ENCODE measurements around the gene SETD5. TPM values are rescaled to one million over a fixed set of nuclear protein-coding genes. Genes with fewer than 3 reads are reported as not detected.

SETD5 gene
- total RNA-seq, 1 donor from 2014 or later: 164 TPM

GRCh38 chr3:9380014-9380413, 17.4 kb upstream of the SETD5 start:
- no peak for DNase-seq
- no peaks in the 10 kb centered on the region for H3K9me3 Mint-ChIP-seq
- H3K36me3 Mint-ChIP-seq (ENCODE audit: low read depth): peaks cover 59% of the 10 kb centered on the region
- H3K4me3 Mint-ChIP-seq: no peak overlapping the region
- no peaks in the 10 kb centered on the region for H3K27me3 Mint-ChIP-seq
- intact Hi-C loops (cut with micrococcal nuclease): no loop called here
- peak overlapping the region; percentile 34 for H3K27ac Mint-ChIP-seq
- peaks cover 10% of the 10 kb centered on the region for H3K4me1 Mint-ChIP-seq

GRCh38 chr3:9384141-9384828, 13.1 kb upstream of the SETD5 start:
- Mint-ChIP-seq H3K27me3 (no peaks in the 10 kb centered on the region), H3K36me3 (ENCODE audit: low read depth) (peaks cover 52% of the 10 kb centered on the region), H3K27ac (peak overlapping the region; percentile 39), H3K4me3 (no peak overlapping the region), H3K9me3 (no peaks in the 10 kb centered on the region), H3K4me1 (peaks cover 9% of the 10 kb centered on the region)
- no peak for DNase-seq
- intact Hi-C loops (cut with micrococcal nuclease): no loop called here

- Mint-ChIP-seq H3K36me3 (ENCODE audit: low read depth) (peaks cover 54% of the 10 kb centered on the region), H3K4me3 (no peak overlapping the region), H3K4me1 (peaks cover 10% of the 10 kb centered on the region), H3K27ac (no peak overlapping the region), H3K9me3 (no peaks in the 10 kb centered on the region), H3K27me3 (no peaks in the 10 kb centered on the region)
- intact Hi-C loops (cut with micrococcal nuclease): no loop called here
- DNase-seq: no peak
Observed at GRCh38 chr3:9385187-9386077, 12.0 kb upstream of the SETD5 start.

GRCh38 chr3:9386078-9386459, 11.3 kb upstream of the SETD5 start:
- Mint-ChIP-seq H3K36me3 (ENCODE audit: low read depth) (peaks cover 59% of the 10 kb centered on the region), H3K4me1 (peaks cover 11% of the 10 kb centered on the region), H3K9me3 (no peaks in the 10 kb centered on the region), H3K27me3 (no peaks in the 10 kb centered on the region), H3K27ac (no peak overlapping the region), H3K4me3 (no peak overlapping the region)
- intact Hi-C loops (cut with micrococcal nuclease): no loop called here
- DNase-seq: no peak

- DNase-seq: no peak
- Mint-ChIP-seq H3K27me3 (no peaks in the 10 kb centered on the region), H3K36me3 (ENCODE audit: low read depth) (peaks cover 61% of the 10 kb centered on the region), H3K4me3 (no peak overlapping the region), H3K27ac (peak overlapping the region; percentile 71), H3K4me1 (peaks cover 18% of the 10 kb centered on the region), H3K9me3 (no peaks in the 10 kb centered on the region)
- intact Hi-C loops (cut with micrococcal nuclease): no loop called here
Observed at GRCh38 chr3:9386501-9387321, 10.7 kb upstream of the SETD5 start.

- Mint-ChIP-seq H3K4me3 (no peak overlapping the region), H3K27me3 (no peaks in the 10 kb centered on the region), H3K27ac (peak overlapping the region; percentile 8), H3K4me1 (peaks cover 23% of the 10 kb centered on the region), H3K9me3 (no peaks in the 10 kb centered on the region), H3K36me3 (ENCODE audit: low read depth) (peaks cover 66% of the 10 kb centered on the region)
- no peak for DNase-seq
- intact Hi-C loops (cut with micrococcal nuclease): no loop called here
Observed at GRCh38 chr3:9387322-9387655, 10.1 kb upstream of the SETD5 start.

- no peak for DNase-seq
- Mint-ChIP-seq H3K4me3 (no peak overlapping the region), H3K36me3 (ENCODE audit: low read depth) (peaks cover 68% of the 10 kb centered on the region), H3K4me1 (peaks cover 28% of the 10 kb centered on the region), H3K27me3 (no peaks in the 10 kb centered on the region), H3K27ac (no peak overlapping the region), H3K9me3 (no peaks in the 10 kb centered on the region)
- intact Hi-C loops (cut with micrococcal nuclease): no loop called here
Observed at GRCh38 chr3:9388142-9388541, 9.3 kb upstream of the SETD5 start.

- Mint-ChIP-seq H3K27me3 (no peaks in the 10 kb centered on the region), H3K4me1 (peaks cover 30% of the 10 kb centered on the region), H3K9me3 (no peaks in the 10 kb centered on the region), H3K27ac (no peak overlapping the region), H3K36me3 (ENCODE audit: low read depth) (peaks cover 71% of the 10 kb centered on the region), H3K4me3 (no peak overlapping the region)
- no peak for DNase-seq
- intact Hi-C loops (cut with micrococcal nuclease): no loop called here
Observed at GRCh38 chr3:9388562-9389272, 8.7 kb upstream of the SETD5 start.

GRCh38 chr3:9390265-9390888, 7.0 kb upstream of the SETD5 start:
- Mint-ChIP-seq H3K27ac (no peak overlapping the region), H3K36me3 (ENCODE audit: low read depth) (peaks cover 78% of the 10 kb centered on the region), H3K4me3 (no peak overlapping the region), H3K9me3 (no peaks in the 10 kb centered on the region), H3K4me1 (peaks cover 43% of the 10 kb centered on the region), H3K27me3 (no peaks in the 10 kb centered on the region)
- DNase-seq: no peak
- intact Hi-C loops (cut with micrococcal nuclease): no loop called here

- peak overlapping the region; percentile 12 for H3K27ac Mint-ChIP-seq
- intact Hi-C loops (cut with micrococcal nuclease): no loop called here
- no peaks in the 10 kb centered on the region for H3K9me3 Mint-ChIP-seq
- peaks cover 46% of the 10 kb centered on the region for H3K4me1 Mint-ChIP-seq
- peak overlapping the region; percentile 34 for H3K4me3 Mint-ChIP-seq
- no peak for DNase-seq
- peaks cover 74% of the 10 kb centered on the region for H3K36me3 Mint-ChIP-seq (ENCODE audit: low read depth)
- H3K27me3 Mint-ChIP-seq: no peaks in the 10 kb centered on the region
Observed at GRCh38 chr3:9392041-9392440, 5.4 kb upstream of the SETD5 start.

- Mint-ChIP-seq H3K4me1 (peaks cover 59% of the 10 kb centered on the region), H3K4me3 (peak overlapping the region; percentile 90), H3K27ac (peak overlapping the region; percentile 99), H3K36me3 (ENCODE audit: low read depth) (peaks cover 66% of the 10 kb centered on the region), H3K27me3 (no peaks in the 10 kb centered on the region), H3K9me3 (no peaks in the 10 kb centered on the region)
- DNase-seq: peak; percentile 60
- intact Hi-C loops (cut with micrococcal nuclease): loop anchor here (1.0 to 5.0 kb wide), 5 partner anchors 28 to 1877 kb away; partner anchors contain the start of genes ATG7, BRPF1, CRELD1 and TATDN2
Observed at GRCh38 chr3:9395570-9396300, 1.7 kb upstream of the SETD5 start.

- H3K36me3 Mint-ChIP-seq (ENCODE audit: low read depth): peaks cover 62% of the 10 kb centered on the region
- H3K4me3 Mint-ChIP-seq: peak overlapping the region; percentile 90
- DNase-seq: peak; percentile 94
- H3K27ac Mint-ChIP-seq: peak overlapping the region; percentile 99
- no peaks in the 10 kb centered on the region for H3K9me3 Mint-ChIP-seq
- H3K27me3 Mint-ChIP-seq: no peaks in the 10 kb centered on the region
- intact Hi-C loops (cut with micrococcal nuclease): loop anchor here (1.0 to 5.0 kb wide), 5 partner anchors 27 to 1876 kb away; partner anchors contain the start of genes ATG7, BRPF1, CRELD1 and TATDN2
- H3K4me1 Mint-ChIP-seq: peaks cover 61% of the 10 kb centered on the region
Observed at GRCh38 chr3:9396301-9396631, 1.1 kb upstream of the SETD5 start.

Measured in activated CD4-positive, alpha-beta T cell treated with anti-CD3 and anti-CD28 coated beads, Interleukin-2, amount 10 ng/mL, durations not matched to agents 24 days and 14 days (primary cell).